ENCODE data around the gene IL4I1.
A peak's percentile ranks its signal among the peaks of the same experiment; 100 is the strongest.

GRCh38 chr19:49866933-49867782 is 29.5 kb downstream of the IL4I1 start, which contains the start of gene PNKP:
- peak; percentile 27 for TF ChIP-seq CTCF (IDR thresholded peaks at IDR 0.05; ENCODE audit: low read depth, low read length, poor library complexity, severe bottlenecking)
- no peak for TF ChIP-seq EZH2phosphoT487 (IDR thresholded peaks at IDR 0.05; ENCODE audit: borderline replicate concordance, low read length)
